GM12878 (cell line): ENCODE results near the gene ACTL7A.

Source experiments
- BMI1 ChIP-seq: fragments of 450-650 bp; IDR thresholded peaks from 2 replicates; pipeline ENCODE4 v1.6.1; 2016; ENCODE audit warnings: mild to moderate bottlenecking, moderate library complexity, borderline replicate concordance
- CHD1 ChIP-seq: IDR thresholded peaks from 2 replicates; pipeline ENCODE4 v1.6.1; 2012; ENCODE audit warnings: low read depth, low read length, improper control_type of control experiment
- CREB1 ChIP-seq: IDR thresholded peaks from 2 replicates; pipeline ENCODE4 v1.6.1; 2012; ENCODE audit warnings: low read depth, mild to moderate bottlenecking, inconsistent platforms
- CTCF ChIP-seq, 3 experiments: IDR thresholded peaks in 2 of 3; conservative IDR thresholded peaks in 1 of 3; 2 replicates each; pipeline ENCODE4 v1.5.1; 2011; ENCODE audit warnings: low read depth in 3 of 3, low read length in 3 of 3, mild to moderate bottlenecking in 3 of 3, control low read depth in 2 of 3, moderate library complexity in 2 of 3, inconsistent platforms in 1 of 3, mixed read lengths in 1 of 3; ENCODE audit not compliant: control insufficient read depth in 2 of 3, insufficient read depth in 1 of 3; ENCODE audit errors: extremely low read depth in 1 of 3
- MXI1 ChIP-seq: fragments of 150-350 bp; IDR thresholded peaks from 2 replicates; pipeline ENCODE4 v1.6.1; 2011; ENCODE audit warnings: low read depth, mild to moderate bottlenecking, inconsistent platforms, low read length, improper control_type of control experiment
- RBBP5 ChIP-seq: fragments of 200-600 bp; sonication (generic); conservative IDR thresholded peaks from 2 replicates; pipeline ENCODE4 v1.6.1; 2016
- RCOR1 ChIP-seq: conservative IDR thresholded peaks from 2 replicates; pipeline ENCODE4 v1.6.1; 2012; ENCODE audit warnings: low read depth, low read length, improper control_type of control experiment
- USF1 ChIP-seq: IDR thresholded peaks from 2 replicates; pipeline ENCODE4 v1.6.1; 2011; ENCODE audit warnings: borderline replicate concordance, low read depth, mild to moderate bottlenecking, moderate library complexity, mixed read lengths, low read length; ENCODE audit not compliant: insufficient read depth; ENCODE audit errors: extremely low read length

GRCh38 chr9:108836781-108837180 is 25.3 kb upstream of the ACTL7A start:
- no peak for TF ChIP-seq MXI1
- no peak for TF ChIP-seq CTCF (IDR thresholded peaks at IDR 0.05 in 2 of 3, conservative IDR thresholded peaks at IDR 0.05 in 1 of 3; ENCODE audit: control insufficient read depth in 2 of 3, extremely low read depth in 1 of 3, insufficient read depth in 1 of 3, low read depth in 3 of 3, low read length in 3 of 3)
- TF ChIP-seq USF1, result no peak
- TF ChIP-seq RBBP5, result no peak
- TF ChIP-seq CREB1, result no peak
- no peak for TF ChIP-seq RCOR1
- TF ChIP-seq CHD1, result no peak
- TF ChIP-seq BMI1, result no peak
